Measurements from ENCODE around the gene TFF1. TPM values are rescaled to one million over a fixed set of nuclear protein-coding genes. Genes with fewer than 3 reads are reported as not detected.

TFF1 gene
- not detected in 2 replicates for total RNA-seq

GRCh38 chr21:42366292-42367010 is at the start of gene TFF1:
TFF1 (minus strand) TSS chr21:42366535; CDS start chr21:42366495, 40 bp downstream.

GRCh38 chr21:42403611-42404231 is 37.4 kb upstream of the TFF1 start, which contains the start of gene UBASH3A:
UBASH3A (plus strand) TSS chr21:42403902; CDS start chr21:42403946, 44 bp downstream.

GRCh38 chr21:42395905-42396651 is 29.7 kb upstream of the TFF1 start, which contains the start of gene TMPRSS3:
TMPRSS3 (minus strand) TSS chr21:42396052; CDS start chr21:42395417, 635 bp downstream.

DNA sequence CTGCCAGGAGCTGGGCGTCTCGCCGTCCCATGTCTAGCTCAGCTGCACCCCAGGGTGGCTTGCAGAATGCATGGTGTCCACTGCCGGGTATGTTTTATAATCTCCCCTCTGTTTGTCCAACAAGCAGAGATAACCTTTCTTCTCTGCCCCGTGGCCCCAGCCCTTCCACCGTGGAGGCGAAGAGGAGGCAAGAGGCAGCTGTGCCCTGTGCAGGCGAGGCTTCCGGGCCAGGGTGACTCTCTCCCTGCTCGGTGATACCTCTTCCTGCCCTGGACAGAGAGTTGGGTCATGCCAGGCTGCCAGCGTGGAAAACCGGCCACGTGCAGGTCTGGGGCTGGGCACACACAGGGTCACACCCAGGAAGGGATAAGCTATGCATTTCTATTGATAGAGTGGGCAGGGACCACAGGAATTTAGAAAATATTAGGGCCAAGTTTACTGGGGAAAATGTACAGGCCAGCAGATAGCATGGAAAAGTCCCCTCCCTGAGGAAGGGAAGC is 15.4 kb downstream of the TFF1 start, which contains the start of gene TFF2:
TFF2 (minus strand) TSS at position 68 of the 500 bp plus-strand sequence; CDS start at position 31, 37 bp downstream.

DNA sequence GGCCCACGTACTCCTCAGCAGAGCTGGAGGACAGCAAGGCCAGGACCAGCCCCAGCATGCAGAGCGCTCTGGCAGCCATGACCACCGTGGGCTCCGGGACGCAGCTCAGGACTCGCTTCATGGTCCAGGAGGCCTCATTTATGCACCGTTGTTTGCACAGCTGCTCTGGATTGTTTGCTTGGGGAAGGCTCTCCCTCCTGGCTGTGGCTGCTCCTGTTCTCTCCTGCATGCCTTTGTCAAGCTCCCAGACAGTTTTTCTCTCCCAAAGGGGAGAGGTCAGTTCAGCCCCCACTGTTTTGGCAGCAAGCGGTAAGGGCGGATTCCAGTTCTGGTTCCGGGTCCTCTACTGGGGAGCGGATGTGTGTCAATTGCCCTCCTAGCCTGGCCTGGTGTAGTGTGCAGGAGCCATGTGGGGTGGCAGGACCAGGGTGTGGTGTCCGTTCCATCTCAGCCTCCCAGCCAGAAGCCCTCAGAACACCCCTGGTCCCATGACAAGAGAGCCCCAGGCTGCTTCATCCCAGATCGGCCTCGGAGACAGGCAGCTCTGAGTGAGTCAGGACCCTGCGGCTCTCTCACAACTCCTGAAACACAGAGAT is 50.9 kb downstream of the TFF1 start, which contains the start of gene TFF3:
TFF3 (minus strand) TSS at position 114 of the 596 bp plus-strand sequence; CDS start at position 79, 35 bp downstream.

Other genes with a start within 250 kb of the TFF1 start
- gene ABCG1, start 147.4 kb downstream of the TFF1 start, total RNA-seq = 2.3 and 7.4 TPM in 2 replicates
- gene TFF3, start 51.1 kb downstream of the TFF1 start, total RNA-seq = not detected in 2 replicates
- gene TFF2, start 15.5 kb downstream of the TFF1 start, total RNA-seq = not detected in 2 replicates
- gene TMPRSS3, start 29.5 kb upstream of the TFF1 start, total RNA-seq = not detected in 2 replicates
- gene UBASH3A, start 37.4 kb upstream of the TFF1 start, total RNA-seq = not detected in 2 replicates
- gene RSPH1, start 129.7 kb upstream of the TFF1 start, total RNA-seq = 1.3 TPM in 1 of 2 replicates, not detected in the other
- gene SLC37A1, start 147.3 kb upstream of the TFF1 start, total RNA-seq = 3.9 and 4.9 TPM in 2 replicates